SK-N-SH treated with all-trans-retinoic acid at 6 μM for 48 hours (cell line): ENCODE results near the gene SPATS2.
"Not testable (repeated sequence)": the region's sequence is repeated elsewhere in the genome, so short reads cannot be mapped to it uniquely, and the experiment has no call there.

ENCODE experiments used
- ARNTL ChIP-seq: fragments of 450-650 bp; formaldehyde crosslinking; IDR thresholded peaks from 2 replicates; pipeline ENCODE4 v1.5.0; 2020; ENCODE audit warnings: low read depth, mild to moderate bottlenecking, moderate library complexity, borderline replicate concordance
- CSRNP3 ChIP-seq: fragments of 250-450 bp; sonication (Bioruptor Pico); IDR thresholded peaks from 2 replicates; pipeline ENCODE4 v1.5.1; 2021; ENCODE audit warnings: mild to moderate bottlenecking, moderate library complexity
- PATZ1 ChIP-seq: fragments of 250-450 bp; sonication (Bioruptor Pico); IDR thresholded peaks from 2 replicates; pipeline ENCODE4 v1.8.0; 2020; ENCODE audit warnings: mild to moderate bottlenecking, moderate library complexity, borderline replicate concordance
- RARB ChIP-seq: fragments of 250-450 bp; sonication (Bioruptor Pico); IDR thresholded peaks from 2 replicates; pipeline ENCODE4 v1.8.0; 2021; ENCODE audit warnings: mild to moderate bottlenecking, moderate library complexity
- ZFP3 ChIP-seq: fragments of 250-450 bp; sonication (Bioruptor Pico); IDR thresholded peaks from 2 replicates; pipeline ENCODE4 v1.5.0; 2020; ENCODE audit warnings: mild to moderate bottlenecking, moderate library complexity

GRCh38 chr12:49436799-49437198 is 69.5 kb downstream of the SPATS2 start:
- TF ChIP-seq PATZ1 (CRISPR knock-in tag); ARNTL (CRISPR knock-in tag); CSRNP3; ZFP3 (CRISPR knock-in tag); RARB (CRISPR knock-in tag): not testable (repeated sequence)
